OCI-M2 (cell line): ENCODE data around the gene WDFY4.

Experiments
- DNase-seq: peaks from one replicate; lab custom pipeline; 2025; ENCODE audit not compliant: unreplicated experiment; lab: John Stamatoyannopoulos, UW

WDFY4 gene

GRCh38 chr10:48708144-48708543, 23.5 kb downstream of the WDFY4 start:
- DNase-seq = no peak

GRCh38 chr10:48710647-48711275, 26.1 kb downstream of the WDFY4 start:
- no peak for DNase-seq

GRCh38 chr10:48711830-48712229, 27.2 kb downstream of the WDFY4 start:
- no peak for DNase-seq

GRCh38 chr10:48714088-48714487, 29.4 kb downstream of the WDFY4 start:
- no peak for DNase-seq

- DNase-seq = no peak
Observed at GRCh38 chr10:48716416-48716815, 31.7 kb downstream of the WDFY4 start.

GRCh38 chr10:48720611-48721010, 35.9 kb downstream of the WDFY4 start:
- no peak for DNase-seq

- no peak for DNase-seq
Observed at GRCh38 chr10:48722153-48723145, 37.8 kb downstream of the WDFY4 start.

- no peak for DNase-seq
Observed at GRCh38 chr10:48724127-48724526, 39.5 kb downstream of the WDFY4 start.

- no peak for DNase-seq
Observed at GRCh38 chr10:48725708-48726107, 41.0 kb downstream of the WDFY4 start.

GRCh38 chr10:48727866-48728265, 43.2 kb downstream of the WDFY4 start:
- DNase-seq = no peak

- no peak for DNase-seq
Observed at GRCh38 chr10:48729222-48729621, 44.5 kb downstream of the WDFY4 start.

GRCh38 chr10:48729941-48730457, 45.3 kb downstream of the WDFY4 start:
- DNase-seq = no peak

- DNase-seq = no peak
Observed at GRCh38 chr10:48731141-48731540, 46.5 kb downstream of the WDFY4 start.

GRCh38 chr10:48731654-48732053, 47.0 kb downstream of the WDFY4 start:
- DNase-seq = no peak

- no peak for DNase-seq
Observed at GRCh38 chr10:48733329-48733728, 48.7 kb downstream of the WDFY4 start.

- DNase-seq = no peak
Observed at GRCh38 chr10:48735836-48736390, 51.2 kb downstream of the WDFY4 start.

- no peak for DNase-seq
Observed at GRCh38 chr10:48736596-48736995, 51.9 kb downstream of the WDFY4 start.

GRCh38 chr10:48737886-48738285, 53.2 kb downstream of the WDFY4 start:
- no peak for DNase-seq

GRCh38 chr10:48739170-48739569, 54.5 kb downstream of the WDFY4 start:
- no peak for DNase-seq

GRCh38 chr10:48740015-48740707, 55.5 kb downstream of the WDFY4 start:
- DNase-seq = no peak

GRCh38 chr10:48740988-48741387, 56.3 kb downstream of the WDFY4 start:
- DNase-seq = no peak
